Thyroid gland (tissue), 4 donors: ENCODE measurements around the gene NDUFS6.

Source experiments
- CTCF ChIP-seq, 6 experiments: fragments of 200-600 bp in 3 of 6; fragments of 450-650 bp in 3 of 6; sonication (generic) in 3 of 6; IDR thresholded peaks; one replicate each; pipeline ENCODE4 v1.5.1; 2016 to 2019; ENCODE audit warnings: antibody characterized with exemption in 6 of 6, mild to moderate bottlenecking in 2 of 6, inconsistent platforms in 1 of 6, moderate library complexity in 1 of 6
- POLR2A ChIP-seq, 2 donors: fragments of 450-650 bp; IDR thresholded peaks; one replicate each; pipeline ENCODE4 v1.6.1; 2017; ENCODE audit warnings: antibody characterized with exemption in 2 of 2, mild to moderate bottlenecking in 2 of 2, moderate library complexity in 1 of 2

GRCh38 chr5:1824903-1825841 lies 24.0 kb downstream of the NDUFS6 start:
- TF ChIP-seq CTCF (IDR thresholded peaks at IDR 0.05) (no peak), POLR2A (IDR thresholded peaks at IDR 0.05) (no peak)
